H1 (cell line): ENCODE results near the gene CDK16. TPM values are rescaled to one million over a fixed set of nuclear protein-coding genes. Genes with fewer than 3 reads are reported as not detected.

Experiments
- ASH2L ChIP-seq: fragments of 200-600, 300-600 bp; sonication (generic); IDR thresholded peaks from one replicate; pipeline ENCODE4 v1.7.1; 2017; ENCODE audit warnings: low read length
- CEBPB ChIP-seq: IDR thresholded peaks from 2 replicates; pipeline ENCODE4 v1.6.1; 2012; ENCODE audit warnings: low read depth, low read length
- CREB1 ChIP-seq: IDR thresholded peaks from 2 replicates; pipeline ENCODE4 v1.6.1; 2012; ENCODE audit warnings: inconsistent platforms
- RNF2 ChIP-seq: fragments of 200-900, 300-1000 bp; sonication (generic); IDR thresholded peaks from 2 replicates; pipeline ENCODE4 v1.7.1; 2016; ENCODE audit warnings: borderline replicate concordance, low read depth, mild to moderate bottlenecking, antibody characterized with exemption, low read length; ENCODE audit not compliant: poor library complexity, severe bottlenecking; ENCODE audit errors: missing control alignments
- SP1 ChIP-seq: IDR thresholded peaks from 2 replicates; pipeline ENCODE4 v1.6.1; 2011; ENCODE audit warnings: low read depth, low read length
- SP2 ChIP-seq: IDR thresholded peaks from 2 replicates; pipeline ENCODE4 v1.6.1; 2012; ENCODE audit warnings: mild to moderate bottlenecking, low read length, inconsistent platforms
- SRF ChIP-seq: IDR thresholded peaks from 2 replicates; pipeline ENCODE4 v1.6.1; 2011; ENCODE audit warnings: mild to moderate bottlenecking, low read depth, low read length, moderate library complexity
- TCF12 ChIP-seq: IDR thresholded peaks from 2 replicates; pipeline ENCODE4 v1.6.1; 2011; ENCODE audit warnings: low read depth, mild to moderate bottlenecking, low read length
- TEAD4 ChIP-seq: IDR thresholded peaks from 2 replicates; pipeline ENCODE4 v1.6.1; 2012; ENCODE audit warnings: low read depth, low read length, inconsistent platforms, mixed read lengths
- polyA plus RNA-seq, 7 experiments: library from polyadenylated mRNA; depleted of rRNA in 3 of 7; stranded (reverse) in 5 of 7; unstranded in 2 of 7; fragments of >200 nt in 5 of 7; fragments of 200-250 nt in 2 of 7; gene quantifications; 1 replicate in 5 of 7; 2 replicates in 1 of 7; 4 replicates in 1 of 7; pipeline versions ENCODE4 v1.2.1 to v1.2.3, GENCODE V29; 2011 to 2013; ENCODE audit warnings: missing spikeins in 2 of 7, mixed read lengths in 2 of 7
- total RNA-seq: library from RNA; stranded (reverse); fragmentation: NEBNext Ultra II Directional; extraction: Animal tissue kit (Norgen Biotek cat#: 25700); gene quantifications from 2 replicates; pipeline ENCODE4 v1.2.1, GENCODE V29; 2021

Gene CDK16
- total and polyA plus RNA-seq, 2 of the 8 experiments (the other 6 are each of a cell fraction or from before 2014, with no cell fraction given): 124 to 204 TPM

DNA sequence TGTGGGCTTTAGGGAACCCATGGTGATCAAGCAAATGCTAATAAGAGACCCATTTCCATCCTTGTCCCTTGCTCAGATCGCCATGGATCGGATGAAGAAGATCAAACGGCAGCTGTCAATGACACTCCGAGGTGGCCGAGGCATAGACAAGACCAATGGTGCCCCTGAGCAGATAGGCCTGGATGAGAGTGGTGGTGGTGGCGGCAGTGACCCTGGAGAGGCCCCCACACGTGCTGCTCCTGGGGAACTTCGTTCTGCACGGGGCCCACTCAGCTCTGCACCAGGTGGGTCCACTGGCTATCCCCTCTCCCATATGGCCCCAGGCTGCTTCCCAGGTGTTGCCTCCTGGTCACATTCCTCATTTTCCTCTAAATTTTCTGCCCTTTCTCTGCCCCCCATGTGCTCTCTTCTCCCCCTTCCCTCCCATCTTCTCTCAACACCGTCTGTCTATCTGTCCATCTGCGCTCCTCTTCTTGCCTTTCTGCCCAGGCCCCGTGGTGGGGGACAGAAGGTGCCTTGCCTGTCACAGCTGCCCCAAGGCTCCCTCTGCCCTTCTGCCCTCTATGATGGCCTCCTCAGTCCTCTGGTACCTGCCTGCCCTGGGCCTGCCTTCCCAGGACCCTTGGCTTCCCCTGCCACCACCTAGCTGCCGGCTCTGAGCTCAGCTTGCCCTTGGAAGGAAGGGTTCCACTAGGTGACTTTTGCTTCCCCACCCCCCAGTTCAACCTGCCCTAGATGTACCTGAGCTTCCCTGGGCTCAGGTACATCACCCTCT lies 5.2 kb downstream of the CDK16 start (continued):
- no peak for TF ChIP-seq SP1
- TF ChIP-seq CREB1: no peak
- no peak for TF ChIP-seq ASH2L
- no peak for TF ChIP-seq TCF12
- TF ChIP-seq CEBPB: no peak
- TF ChIP-seq RNF2: no peak
- TF ChIP-seq SRF: no peak
- TF ChIP-seq TEAD4: no peak
- no peak for TF ChIP-seq SP2
